ENCODE data around the gene ST6GALNAC6.
A peak's percentile ranks its signal among the peaks of the same experiment; 100 is the strongest.

The ST6GALNAC6 gene

GRCh38 chr9:127935765-127936221, 36.4 kb upstream of the ST6GALNAC6 start:
- no peak for DNase-seq

GRCh38 chr9:127934986-127935385, 35.6 kb upstream of the ST6GALNAC6 start:
- no peak for DNase-seq

DNA sequence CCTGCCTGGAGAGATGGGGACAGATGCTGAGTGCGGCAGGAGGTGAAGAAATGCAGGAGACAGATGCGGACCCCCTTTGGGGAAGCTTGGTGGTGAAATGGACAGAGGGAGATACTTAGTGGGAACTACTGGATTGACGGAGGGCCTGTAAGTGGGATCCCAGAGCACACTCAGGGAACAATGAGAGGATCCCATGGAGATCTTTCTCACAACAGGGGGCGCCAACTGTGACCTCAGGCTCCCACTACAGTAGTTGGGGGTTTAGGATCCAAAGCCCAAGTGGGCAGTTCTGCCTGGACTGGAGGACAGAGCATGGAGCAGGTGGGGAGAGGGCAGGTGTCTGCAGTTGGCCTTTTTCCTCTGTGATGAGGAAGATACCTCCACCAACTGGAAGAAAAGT, 34.8 kb upstream of the ST6GALNAC6 start:
- DNase-seq, result no peak

- DNase-seq, result no peak
These were observed 31.9 kb upstream of the ST6GALNAC6 start for GRCh38 chr9:127931092-127931881.

DNA sequence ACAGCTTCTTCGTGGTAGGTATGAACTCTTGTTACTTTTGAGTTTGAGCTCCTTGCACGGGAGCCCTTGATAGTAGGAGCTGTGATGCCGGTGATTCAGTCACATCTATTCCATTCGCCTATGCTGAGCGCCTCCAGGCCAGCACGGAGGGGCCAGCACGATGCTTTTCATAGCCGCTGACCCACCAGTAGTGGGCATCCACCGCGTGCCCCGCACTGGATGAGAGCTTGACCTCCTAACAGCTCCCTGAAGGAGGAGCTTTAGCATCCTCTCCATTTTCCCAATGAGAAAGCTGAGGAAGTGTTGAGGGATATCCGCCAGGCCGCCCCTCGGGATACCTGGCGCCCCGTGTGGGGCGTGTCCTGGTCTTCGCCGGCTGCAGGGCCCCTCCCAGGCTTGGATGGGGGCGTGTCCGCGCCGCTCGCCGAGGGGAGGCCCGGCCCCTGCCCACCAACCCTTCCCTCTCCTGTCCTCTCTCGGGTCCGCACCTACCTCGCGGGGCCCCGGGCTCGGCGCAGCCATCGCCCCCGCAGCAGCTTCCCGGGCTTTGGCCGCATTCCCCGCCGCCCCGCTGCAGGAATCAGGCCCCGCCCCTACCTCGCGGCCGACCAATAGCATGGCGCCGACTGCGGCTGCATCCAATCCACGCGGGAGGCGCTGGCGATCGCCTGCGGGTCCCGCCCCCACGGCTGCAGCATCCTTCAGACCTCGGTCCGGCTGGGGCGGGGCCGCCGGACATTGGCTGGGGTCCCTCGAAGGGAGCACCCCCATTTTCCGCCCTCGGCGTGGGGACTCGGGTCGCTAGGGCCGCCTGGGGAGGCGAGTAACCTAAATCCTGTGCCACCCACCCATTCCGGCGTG, 31.1 kb upstream of the ST6GALNAC6 start, which contains the start of gene PIP5KL1:
Gene PIP5KL1 (minus strand): TSS at position 547 of the 861 bp plus-strand sequence. CDS start 25 bp downstream, at position 522.
- DNase-seq, result peak; percentile 89

- no peak for DNase-seq
These were observed 30.2 kb upstream of the ST6GALNAC6 start for GRCh38 chr9:127929625-127929979.

- no peak for DNase-seq
These were observed 29.5 kb upstream of the ST6GALNAC6 start for GRCh38 chr9:127928676-127929624.

- DNase-seq, result peak; percentile 51
These were observed 28.7 kb upstream of the ST6GALNAC6 start for GRCh38 chr9:127927988-127928675.

DNA sequence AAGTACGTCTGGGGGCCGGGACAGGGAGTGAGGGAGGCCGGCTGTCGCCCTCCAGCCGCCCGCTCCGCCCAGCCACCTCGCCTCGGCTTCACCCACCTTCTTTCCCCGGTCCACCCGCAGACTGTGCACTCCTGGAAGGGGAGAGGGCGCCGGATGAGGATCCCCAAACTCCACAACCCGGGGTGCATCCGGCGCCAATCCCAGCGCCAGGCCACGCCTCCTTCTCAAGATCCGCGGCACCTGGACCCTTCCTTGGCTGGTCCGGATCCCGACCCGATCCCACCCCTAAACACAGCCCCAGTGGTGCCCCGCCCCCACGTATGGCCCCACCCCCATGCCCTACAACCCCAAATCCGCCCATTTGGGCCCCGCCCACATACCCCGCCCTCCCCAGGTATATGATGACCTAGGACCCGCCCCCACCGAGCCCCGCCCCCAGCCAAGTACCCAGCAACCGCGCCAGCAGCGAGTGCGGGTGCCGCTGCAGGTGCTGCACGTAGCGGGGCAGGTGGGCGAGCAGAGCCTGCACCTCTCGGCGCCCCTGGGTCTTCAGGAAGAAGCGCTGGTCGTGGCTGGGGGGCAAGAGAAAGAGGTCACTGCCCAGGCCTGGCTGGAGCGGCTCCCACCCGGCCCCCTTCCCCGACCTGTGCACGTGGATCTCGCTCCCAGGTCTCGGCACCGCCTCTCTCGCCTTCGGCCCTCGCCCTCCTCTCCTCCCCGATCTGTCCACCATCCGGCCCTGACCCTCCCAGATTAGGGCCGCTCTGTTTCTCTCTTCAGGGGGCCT, 28.0 kb upstream of the ST6GALNAC6 start:
- DNase-seq, result peak; percentile 62

GRCh38 chr9:127926906-127927200, 27.4 kb upstream of the ST6GALNAC6 start:
- DNase-seq, result no peak

GRCh38 chr9:127925959-127926905, 26.8 kb upstream of the ST6GALNAC6 start:
- no peak for DNase-seq

DNA sequence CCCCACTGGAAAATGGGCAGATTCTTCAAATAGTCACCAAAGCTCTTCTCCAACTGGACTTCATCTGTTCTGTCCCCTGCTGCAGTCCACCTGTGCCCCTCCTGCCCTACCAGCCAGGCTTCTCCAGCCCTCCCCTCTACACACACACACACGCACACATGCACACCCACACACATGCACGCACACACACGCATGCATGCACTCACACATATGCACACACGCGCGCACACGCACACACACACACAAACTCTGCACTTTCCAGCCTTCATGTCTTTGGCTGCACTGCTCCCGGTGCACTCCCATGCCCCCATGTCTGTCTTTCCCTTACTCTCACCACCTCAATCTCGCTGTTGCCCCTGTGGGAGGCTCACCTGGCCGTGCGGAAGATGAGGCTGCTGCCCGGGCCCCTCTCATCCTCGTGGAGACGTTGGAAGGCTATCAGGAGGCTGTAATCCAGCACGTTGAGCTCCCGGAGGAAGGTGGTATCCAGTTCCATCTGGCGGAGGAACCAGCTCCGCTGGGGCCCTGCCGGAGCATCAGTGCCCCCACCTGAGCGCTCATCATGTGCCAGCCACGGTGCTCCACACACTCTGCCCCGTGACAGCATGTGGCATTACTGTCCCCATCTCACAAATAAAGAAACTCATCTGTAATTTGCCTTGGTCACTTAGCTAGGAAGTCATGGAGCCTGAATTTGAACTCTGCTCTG, 25.5 kb upstream of the ST6GALNAC6 start:
- DNase-seq, result no peak

DNA sequence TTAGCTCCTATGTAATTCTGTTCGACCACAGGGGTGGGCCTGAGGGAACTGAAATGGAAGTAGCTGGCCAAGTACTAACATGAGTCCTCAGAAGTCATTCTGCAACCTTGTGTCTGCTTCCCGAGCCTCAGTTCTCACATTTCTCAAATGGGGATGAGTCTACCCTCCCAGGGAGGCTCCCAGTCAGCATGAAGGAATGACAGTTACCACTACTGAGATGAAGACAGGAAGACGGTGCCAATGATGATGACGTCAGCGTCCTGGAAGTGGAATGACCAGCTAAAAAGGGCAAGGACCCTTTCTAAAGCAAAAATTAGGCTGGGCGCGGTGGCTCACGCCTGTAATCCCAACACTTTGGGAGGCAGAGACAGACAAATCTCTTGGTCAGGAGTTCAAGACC, 24.4 kb upstream of the ST6GALNAC6 start:
- DNase-seq, result no peak

- no peak for DNase-seq
These were observed 23.6 kb upstream of the ST6GALNAC6 start for GRCh38 chr9:127923046-127923445.

DNA sequence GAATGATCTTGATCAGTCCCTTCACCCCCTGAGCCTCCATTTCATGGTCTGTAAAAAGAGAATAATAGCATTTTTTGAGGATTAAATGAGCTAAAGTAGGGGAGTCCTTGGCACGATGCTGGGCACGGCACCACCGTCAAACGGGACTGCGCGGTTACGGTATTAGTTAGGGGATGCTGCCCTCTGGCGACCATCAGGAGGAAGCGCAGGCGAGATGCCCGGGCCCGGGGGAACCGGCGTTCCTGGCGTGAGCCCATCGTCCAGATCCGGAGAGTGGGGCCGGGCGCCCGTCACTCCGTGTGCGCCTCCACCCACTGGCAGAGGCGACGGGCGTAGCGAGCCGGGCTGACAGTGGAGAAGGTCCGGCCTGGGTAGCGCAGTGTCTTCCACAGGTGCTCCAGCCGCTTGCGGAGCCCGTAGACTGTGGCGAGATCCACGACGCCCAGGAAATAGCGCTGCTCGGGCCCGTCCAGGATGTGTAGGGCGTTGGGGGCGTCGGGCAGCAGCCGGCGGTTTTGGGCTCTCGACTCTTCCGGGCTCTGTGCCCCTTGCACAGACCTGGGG, 22.2 kb upstream of the ST6GALNAC6 start:
- DNase-seq, result peak; percentile 67

- no peak for DNase-seq
These were observed 21.4 kb upstream of the ST6GALNAC6 start for GRCh38 chr9:127920794-127921193.

GRCh38 chr9:127919253-127919815, 19.9 kb upstream of the ST6GALNAC6 start:
- DNase-seq, result no peak
